Measurements from ENCODE around the gene COMMD9.

The COMMD9 gene

DNA sequence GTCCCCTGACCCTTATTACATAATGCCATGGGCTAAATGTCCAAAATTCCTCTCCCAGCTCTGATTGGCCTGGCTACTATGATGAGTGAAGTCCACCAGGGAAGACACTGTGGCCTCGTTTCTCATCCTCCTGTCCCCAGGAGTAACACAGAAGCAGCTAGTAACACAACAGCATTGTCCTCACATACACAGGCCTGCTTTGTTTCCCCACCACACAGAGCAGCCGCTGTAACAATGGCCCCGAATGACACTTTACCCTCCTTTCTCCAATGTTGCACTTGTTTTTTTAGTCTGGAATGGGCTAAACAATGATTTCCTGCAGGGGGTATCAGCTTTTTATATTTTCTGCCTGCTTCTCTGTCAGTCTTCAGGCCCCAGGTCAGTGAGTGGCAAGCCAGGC, 6.7 kb upstream of the COMMD9 start, which contains the start of gene PRR5L:
Gene PRR5L (plus strand): TSS at position 363 of the 400 bp plus-strand sequence. CDS start 104,834 bp downstream, outside the sequence.
- no peak for DNase-seq

DNA sequence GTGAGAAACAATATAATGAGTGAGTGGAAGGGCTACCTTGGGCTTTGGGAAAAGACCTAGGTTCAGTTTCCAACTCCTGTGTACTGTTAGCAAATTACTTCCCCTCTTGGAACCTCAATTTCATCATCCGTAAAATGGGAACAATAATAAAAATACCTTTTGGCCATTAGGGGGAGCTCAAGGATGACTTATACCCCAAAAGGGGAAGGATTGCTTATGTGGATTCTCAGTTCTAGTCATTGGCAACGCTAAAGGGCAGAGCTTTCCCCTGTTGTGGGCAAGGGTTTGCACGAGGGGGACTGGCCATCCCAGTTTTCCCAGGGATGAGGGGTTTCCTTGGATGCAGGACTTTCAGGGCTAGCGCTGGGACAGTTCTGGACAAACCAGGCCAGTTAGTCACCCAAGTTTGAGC, 3.1 kb upstream of the COMMD9 start:
- no peak for DNase-seq

DNA sequence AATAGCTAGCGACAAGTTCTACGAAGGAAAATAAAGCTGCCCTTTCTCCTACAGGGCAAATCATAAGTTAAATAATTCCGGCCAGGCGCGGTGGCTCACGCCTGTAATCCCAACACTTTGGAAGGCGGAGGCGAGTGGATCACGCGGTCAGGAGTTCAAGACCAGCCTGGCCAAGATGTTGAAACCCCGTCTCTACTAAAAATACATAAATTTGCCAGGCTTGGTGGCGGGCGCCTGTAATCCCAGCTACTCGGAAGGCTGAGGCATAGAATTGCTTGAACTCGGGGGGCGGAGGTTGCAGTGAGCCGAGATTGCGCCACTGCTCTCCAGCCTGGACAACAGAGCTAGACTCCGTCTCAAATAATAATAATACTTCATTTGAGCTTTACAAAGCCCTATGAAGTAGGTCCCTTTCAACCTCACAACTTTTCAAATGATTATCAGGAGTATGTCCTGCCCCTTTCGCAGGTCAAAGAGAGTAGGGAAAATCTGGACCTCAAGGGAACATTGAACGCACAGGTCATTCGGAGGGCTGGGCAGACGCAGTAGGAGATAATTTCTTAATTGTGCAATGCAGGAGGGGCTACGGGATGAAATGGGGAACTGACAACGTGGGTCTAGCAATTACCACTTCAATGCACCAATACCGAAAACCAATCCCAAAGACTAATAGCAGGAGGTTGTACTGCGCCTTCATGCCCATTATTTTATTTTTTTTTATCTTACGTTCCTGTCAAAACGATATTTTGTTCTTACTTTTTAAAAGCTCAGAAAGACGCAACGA, 590 bp downstream of the COMMD9 start:
- DNase-seq = no peak

DNA sequence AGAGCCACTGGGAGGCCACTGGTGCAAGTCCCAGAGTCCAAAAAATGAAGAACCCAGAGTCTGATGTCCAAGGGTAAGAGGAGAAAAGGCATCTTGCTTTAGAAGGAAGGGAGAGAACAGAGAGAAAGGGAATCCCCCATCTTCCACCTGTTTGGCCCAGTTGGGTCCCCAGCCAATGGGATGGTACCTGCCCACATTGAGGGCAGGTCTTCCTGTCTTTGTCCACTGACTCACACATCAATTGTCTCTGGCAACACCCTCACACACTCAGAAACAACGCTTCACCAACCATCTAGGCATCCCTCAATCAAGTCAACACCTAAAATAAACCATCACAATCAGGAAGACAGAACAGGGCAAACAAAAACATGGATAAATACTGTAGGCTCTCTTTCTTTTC, 6.3 kb downstream of the COMMD9 start:
- no peak for DNase-seq

DNA sequence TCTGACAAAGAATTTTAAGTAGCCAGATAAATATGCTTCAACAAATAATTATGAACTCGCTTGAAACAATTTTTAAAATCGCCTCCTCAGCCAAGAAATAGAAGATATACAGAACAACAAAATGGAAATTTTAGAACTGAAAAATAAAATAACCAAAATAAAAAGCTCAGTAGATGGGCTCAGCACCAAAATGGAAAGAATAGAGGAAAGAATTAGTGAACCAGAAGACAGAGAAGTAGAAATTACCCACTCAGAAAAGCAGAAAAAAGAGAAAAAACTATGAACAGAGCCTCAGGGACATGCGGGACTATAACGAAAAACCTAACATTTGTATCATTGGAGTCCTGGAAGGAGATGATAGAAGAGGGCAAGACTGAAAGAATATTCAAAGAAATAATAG, 7.4 kb downstream of the COMMD9 start:
- DNase-seq = no peak

DNA sequence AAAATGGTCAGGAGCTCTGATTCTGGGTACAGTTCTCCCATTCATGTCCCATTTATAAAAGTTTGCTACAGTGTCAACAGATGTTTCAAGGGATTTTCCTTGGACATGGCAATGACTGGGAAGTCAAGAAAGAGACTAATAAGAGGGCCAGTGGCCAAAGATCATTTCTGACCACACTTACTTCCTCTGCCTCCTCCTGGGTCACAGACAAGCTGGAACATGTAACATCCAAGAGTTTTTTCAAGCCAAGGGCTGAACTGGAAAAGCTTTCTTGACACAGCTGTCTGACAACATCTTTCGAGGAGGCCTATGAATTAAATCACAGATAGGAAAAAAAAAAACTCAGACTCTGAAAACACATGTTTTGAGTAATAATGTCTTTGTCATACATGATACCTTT, 8.7 kb downstream of the COMMD9 start:
- DNase-seq = no peak

DNA sequence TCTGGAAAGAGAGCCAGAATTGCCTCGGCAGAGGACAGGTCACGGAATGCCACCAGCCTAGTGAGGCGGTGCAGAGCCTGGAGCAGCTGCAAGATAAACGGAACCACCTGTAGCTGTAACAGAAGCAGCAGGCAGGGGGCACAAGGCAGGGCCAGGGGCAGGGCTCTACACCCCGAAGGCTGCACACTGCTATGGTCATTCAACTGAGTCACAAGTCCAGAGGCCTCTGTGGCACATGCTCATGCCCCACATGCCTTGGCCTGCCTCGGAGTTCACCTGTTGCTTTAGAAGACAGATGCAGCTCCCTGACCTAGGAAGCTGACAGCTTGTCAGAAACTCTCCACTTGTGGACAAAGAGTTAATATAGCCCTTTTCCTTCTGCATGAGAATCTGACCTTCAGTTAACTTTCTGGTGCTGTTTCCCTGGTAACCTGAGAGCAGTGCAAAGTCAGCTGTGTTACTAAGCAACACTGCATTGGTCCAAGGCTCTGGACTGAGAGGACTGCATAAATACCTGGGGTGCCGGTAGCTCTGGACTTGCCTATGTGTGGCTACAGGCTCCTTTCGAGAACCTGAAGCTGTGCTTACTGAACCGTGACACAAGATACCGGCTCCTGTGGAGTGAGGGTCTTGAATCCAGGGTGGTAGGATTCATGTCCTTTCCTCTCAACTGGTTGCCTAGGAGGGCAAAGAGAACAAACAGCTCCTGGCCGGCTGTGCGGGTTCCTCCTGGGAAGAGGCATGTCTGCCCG, 10.5 kb downstream of the COMMD9 start:
- DNase-seq = no peak

DNA sequence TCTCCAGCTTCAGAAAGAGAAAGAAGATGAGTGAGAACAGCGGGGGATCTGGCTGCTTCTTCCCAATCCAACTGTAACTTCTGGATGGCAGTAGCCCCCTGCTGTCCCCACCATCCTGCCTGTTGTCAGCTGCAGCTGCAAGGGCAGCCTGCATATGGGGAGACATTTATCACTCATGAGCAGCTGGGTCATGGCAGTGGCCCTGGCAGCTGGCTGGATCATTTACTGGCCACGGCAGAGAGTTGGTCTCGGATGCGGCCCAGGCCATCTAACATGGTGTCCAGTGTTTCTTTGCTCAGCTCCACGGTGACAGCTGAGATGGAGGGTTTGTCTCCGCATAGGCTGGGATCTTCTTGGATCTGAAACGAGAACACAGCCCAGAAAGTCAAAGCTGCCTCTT, 14.8 kb downstream of the COMMD9 start:
- DNase-seq = no peak

DNA sequence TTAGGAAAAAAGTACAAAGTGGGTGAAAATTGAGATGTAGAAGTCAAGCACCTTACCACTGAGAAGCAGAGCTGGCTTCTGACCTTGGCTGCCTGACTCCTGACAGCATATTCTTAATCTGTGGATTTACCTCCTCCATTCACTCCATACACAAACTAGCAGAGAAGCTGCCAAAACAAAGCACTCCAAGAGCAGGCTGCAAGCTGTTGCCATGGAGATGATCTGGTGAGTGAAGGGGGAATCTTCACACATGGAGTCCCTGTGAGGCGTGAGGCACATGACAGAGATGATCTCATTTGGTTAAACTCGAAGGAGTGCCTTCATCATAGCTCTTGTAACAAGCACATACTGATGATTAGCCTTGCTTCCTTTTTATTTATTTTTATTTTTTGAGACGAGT, 16.1 kb downstream of the COMMD9 start:
- DNase-seq = no peak

DNA sequence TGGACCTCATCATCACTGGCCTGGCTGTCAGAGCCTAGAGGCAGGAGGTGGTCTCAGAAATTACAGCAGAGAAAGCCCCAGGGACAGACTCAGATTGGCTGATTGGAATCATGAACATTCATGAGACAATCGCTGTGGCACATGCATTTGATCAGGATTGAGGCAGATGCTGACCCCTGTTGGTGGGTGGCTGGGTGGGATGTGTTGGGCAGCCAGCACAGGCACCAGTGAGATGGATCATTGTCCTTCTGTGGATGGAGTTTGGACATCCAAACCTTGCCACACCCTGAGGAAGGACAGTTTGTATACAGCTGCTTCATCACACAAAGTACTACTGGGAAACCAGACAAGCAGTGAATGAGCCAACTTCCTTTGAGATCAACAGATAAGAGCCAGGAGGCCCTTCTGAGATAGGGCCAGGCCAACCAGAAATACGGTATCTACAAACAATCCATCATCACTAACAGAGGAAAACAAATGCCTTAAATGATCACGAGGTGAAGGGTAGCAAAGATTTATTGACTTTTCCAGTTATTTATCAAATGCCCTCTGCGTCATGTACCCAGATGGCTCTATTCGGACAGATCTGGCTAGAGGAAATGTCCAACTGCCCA, 17.3 kb downstream of the COMMD9 start:
- DNase-seq = no peak

DNA sequence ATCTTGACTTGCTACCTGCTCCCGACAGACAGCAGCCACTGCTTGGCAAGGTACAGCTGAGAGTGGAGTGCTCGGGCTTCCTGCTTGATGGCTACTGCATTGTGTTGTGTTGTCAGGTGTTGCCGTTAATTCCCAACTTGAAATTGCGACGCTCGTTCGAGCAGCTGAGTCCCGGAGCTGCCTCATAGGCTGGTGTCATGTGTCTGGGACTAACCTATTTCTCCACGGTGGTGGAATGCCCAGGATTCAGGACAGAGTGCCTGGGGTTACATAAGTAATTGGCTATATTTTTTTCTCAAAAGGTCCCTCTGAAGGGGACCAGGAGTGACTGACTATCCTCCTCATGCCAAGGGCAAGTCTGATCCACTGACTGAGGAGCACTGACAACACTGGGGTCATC, 18.5 kb downstream of the COMMD9 start:
- no peak for DNase-seq

- DNase-seq = no peak
Measured at GRCh38 chr11:36268337-36268985, 20.8 kb downstream of the COMMD9 start.

GRCh38 chr11:36266767-36267166, 22.5 kb downstream of the COMMD9 start:
- no peak for DNase-seq

GRCh38 chr11:36265793-36266628, 23.2 kb downstream of the COMMD9 start:
- DNase-seq = peak; percentile 31

- no peak for DNase-seq
Measured at GRCh38 chr11:36264973-36265344, 24.3 kb downstream of the COMMD9 start.

DNA sequence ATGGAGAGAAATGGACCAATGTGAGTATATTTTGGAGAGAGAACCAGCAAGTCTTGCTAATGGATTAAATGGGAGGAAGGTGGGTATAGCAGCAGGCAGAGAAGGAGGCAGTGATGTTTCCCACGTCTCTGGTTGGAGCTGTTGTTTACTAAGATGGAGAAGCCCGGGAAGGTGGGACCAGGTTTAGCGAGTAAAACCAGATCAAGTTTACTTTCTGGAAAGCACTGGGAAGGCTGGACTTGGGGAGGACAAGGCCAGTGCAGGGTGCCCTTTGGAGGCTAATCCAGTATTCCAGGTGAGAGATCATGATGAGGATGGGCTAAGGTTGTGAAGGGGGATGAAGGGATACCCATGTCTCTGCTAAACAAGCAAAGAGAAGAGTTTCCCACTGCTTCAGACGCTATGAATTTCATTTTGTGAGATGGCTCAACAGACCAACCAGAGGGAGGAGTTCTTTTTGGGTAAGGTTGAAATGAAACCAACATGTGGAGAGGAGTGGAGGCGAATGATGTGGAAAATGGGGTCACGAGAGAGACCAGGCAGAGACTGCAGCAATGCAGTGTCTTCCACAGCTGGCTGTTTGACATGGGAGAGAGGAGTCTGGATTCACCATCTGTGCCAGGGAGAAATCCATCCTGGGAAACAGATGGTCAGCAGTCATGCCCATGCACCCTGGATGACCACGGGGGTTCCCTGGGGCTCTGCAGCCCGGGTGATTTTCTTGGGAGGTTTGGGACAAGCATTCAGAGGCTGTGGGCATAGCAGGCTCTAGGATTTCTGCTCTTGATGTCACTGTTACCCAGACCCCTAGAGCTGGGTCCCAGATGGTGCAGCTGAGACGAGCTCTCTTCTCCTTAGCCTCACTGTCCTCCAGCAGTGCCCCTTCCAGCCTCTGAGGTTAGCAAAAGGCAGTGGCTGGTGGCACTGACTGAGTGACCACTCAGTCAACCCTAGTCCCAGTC, 24.9 kb downstream of the COMMD9 start:
- no peak for DNase-seq

- DNase-seq = no peak
Measured at GRCh38 chr11:36261094-36261493, 28.1 kb downstream of the COMMD9 start.

DNA sequence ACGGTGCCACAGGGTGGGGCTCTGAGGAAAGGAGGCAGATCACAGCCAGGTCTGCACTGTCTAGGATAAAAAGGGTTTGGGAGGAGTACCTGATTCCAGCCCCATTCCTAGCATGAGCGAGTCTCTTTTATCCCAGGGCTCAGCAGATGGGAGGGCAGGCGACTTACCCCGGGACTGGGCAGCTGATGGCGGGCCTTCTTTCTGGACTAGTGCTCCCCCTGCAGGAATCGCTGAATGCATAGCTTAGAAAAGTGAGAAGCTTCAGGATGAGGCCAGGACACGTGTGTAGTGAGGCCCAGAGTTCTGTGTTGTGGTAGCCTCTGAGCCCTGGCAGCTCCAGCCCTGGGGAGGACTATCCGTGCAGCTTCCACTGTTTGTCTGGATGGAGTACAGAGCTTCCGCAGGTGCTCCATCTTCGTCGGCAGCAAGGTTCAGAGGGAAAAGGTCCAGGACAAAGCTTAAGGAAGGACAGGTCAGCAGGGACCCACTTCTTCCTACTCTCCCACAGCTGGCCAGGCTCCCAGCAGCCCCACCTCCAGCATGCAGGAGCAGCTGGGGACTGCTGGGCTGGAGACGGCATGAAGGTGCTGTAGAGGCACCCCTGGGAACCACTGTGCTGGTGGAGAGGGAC, 30.4 kb downstream of the COMMD9 start:
- DNase-seq = no peak

DNA sequence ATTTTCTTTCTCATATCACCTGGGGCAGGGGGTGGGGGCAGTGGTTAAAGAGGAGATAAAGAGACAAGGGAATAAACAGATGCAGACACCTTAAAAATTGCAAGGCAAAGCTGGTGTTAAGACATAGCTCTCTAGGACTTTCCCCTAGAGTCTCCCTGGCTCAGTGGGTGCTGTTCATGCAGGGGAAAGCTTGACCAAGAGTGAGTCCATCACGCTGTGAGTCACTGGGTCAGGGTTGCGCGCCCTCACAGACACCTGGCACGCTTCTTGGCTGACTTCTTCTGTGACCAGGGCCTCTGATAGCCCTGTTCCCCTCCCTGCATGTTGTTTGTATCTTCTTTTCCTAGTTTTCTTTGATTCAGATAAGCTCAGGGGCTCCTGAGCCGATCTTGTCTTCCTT, 31.9 kb downstream of the COMMD9 start:
- no peak for DNase-seq

GRCh38 chr11:36254713-36255112, 34.5 kb downstream of the COMMD9 start:
- no peak for DNase-seq

DNA sequence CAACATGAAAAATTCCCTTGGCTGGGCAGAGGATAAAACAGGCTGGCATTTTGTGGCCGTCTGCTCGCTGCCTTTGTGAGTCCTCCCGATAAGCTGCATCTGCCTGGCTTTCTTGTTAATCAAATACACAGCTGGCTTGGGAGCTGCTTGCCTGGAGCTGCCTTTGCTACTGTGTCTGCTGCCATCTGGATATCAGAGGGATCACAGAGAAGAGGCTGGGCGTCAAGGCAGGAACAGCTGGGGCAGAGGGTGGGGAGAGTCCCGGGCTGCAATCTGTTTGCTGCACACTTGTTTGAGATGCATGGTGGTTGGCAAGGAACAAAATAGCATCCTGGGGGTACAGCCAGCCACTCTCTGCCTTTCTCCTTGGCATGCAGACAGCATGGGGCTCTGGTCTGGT, 36.0 kb downstream of the COMMD9 start:
- DNase-seq = no peak

Data from effector CD8-positive, alpha-beta T cell (primary cell).